Inflammatory macrophage treated with lipopolysaccharide for 4 hours (primary cell): ENCODE measurements around the gene GPR15.
A peak's percentile ranks its signal among the peaks of the same experiment; 100 is the strongest.
"Not testable (repeated sequence)": the region's sequence is repeated elsewhere in the genome, so short reads cannot be mapped to it uniquely, and the experiment has no call there.

Experiments used
- DNase-seq: peaks from one replicate; pipeline ENCODE4 v3.0.0-alpha.2; 2020

Gene GPR15

DNA sequence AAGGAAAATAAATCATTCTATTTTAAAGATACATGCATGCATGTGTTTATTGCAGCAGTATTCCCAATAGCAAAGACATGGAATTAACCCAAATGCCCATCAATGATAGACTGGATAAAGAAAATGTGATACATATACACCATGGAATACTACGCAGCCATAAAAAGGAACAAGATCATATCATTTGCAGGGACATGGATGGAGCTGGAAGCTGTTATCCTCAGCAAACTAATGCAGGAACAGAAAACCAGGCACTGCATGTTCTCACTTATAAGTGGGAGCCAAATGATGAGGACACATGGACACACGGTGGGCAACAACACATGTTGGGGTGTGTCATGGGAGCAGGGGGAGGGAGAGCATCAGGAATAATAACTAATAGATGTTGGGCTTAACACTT, 28.0 kb downstream of the GPR15 start:
- DNase-seq, result not testable (repeated sequence)

DNA sequence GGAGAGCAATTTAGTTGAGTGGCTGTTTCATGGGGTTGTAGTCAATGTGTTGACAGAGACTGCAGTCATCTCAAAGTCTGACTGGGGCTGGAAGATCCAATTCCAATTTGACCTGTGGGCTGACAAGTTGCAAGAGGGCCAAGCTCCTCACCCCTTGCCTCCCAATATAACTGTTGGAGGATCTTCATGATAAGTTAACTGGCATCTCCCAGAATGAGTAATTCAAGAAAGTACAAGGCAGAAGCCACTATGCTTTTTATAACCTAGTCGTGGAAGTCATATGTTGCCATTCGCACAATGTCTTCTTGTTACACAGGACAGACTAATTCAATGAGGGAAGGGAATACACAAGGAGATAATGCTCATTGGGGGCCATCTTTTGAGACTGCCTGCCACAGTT, 29.1 kb downstream of the GPR15 start:
- DNase-seq, result no peak

DNA sequence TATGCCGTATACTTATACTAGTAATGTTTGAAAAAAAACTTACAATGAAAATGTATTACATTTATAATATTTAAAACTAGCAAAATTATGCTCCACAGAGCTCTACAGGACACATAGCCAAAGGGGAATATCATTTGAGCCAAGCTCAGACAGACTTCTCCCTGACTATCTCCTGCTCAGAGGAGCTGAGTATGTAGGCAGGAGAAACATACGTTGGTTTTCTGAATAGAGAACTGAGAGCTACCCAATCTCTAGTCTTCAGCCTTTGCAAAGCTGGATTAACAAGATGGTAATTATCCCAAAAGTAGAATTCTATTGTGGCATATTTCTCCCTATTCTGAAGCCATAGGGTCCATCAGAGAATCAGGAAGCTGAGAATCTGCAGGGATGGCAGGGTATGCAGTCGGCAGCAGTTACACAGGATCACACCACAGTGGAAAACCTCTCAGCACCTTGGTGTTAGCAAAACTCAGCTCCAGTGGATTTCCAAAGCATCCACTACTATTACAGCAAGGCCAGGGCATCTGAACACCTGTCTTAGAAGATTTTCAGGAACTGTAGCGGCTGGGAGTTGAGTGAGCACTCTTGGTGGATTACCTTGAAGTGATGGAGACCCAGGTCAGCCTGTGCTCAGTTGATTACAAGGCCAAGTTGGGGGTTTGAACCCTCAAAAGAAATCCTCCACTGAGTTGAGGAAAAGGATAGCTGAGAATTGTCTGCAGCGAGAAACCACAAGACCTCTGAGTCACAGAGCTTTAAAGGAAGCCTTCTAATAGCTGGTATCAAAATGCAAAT, 30.1 kb downstream of the GPR15 start:
- DNase-seq, result peak; percentile 19

DNA sequence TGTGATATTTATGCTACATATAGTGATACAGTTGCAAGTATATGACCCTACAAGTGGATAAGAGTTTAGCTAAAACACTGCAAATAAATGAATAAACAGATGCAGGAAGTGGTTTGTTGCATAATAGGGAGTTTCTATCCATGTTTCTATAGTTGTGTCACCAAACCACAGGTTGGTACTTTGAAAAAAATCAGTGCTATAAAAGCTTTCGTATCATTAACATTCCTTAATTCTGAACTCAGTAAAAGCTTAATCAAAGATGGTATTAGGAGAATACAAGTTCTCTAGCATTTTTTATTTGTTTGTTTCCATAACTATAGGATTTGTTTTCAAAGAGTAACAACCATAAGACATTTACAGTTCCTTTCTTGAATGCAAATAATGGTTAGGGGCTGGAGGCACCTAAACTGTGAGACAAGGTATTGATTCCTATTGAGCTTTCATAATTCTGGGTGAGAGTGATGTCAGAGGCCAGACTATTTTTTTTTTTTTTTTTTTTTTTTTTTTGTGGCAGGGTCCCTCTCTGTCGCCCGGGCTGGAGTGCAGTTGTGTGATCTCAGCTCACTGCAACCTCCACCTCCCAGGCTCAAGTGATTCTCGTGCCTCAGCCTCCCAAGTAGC, 32.0 kb downstream of the GPR15 start:
- peak; percentile 75 for DNase-seq

GRCh38 chr3:98564282-98565005, 32.7 kb downstream of the GPR15 start:
- DNase-seq, result no peak

GRCh38 chr3:98565237-98565643, 33.5 kb downstream of the GPR15 start:
- peak; percentile 22 for DNase-seq

DNA sequence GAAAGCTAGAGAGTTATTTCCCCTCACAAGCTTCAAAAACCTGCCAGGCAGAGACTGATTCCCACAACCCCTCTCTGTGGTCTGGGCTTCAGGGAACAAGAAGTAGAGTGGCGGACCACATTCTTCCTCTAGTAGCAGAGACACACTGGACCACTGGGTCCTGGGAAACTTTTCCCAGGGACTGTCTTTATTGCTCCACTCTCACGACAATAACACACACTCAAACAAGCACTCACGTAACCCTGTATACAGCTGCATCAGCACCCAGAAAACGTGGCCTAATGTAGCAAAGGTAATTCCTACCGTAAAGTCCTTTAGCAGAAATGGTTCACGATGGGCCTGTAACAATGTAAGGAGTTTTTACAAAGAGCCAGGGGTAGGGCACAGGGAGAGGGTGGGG, 34.1 kb downstream of the GPR15 start:
- DNase-seq, result no peak

GRCh38 chr3:98567666-98568270, 36.0 kb downstream of the GPR15 start:
- no peak for DNase-seq

GRCh38 chr3:98568402-98568801, 36.6 kb downstream of the GPR15 start:
- DNase-seq, result no peak

DNA sequence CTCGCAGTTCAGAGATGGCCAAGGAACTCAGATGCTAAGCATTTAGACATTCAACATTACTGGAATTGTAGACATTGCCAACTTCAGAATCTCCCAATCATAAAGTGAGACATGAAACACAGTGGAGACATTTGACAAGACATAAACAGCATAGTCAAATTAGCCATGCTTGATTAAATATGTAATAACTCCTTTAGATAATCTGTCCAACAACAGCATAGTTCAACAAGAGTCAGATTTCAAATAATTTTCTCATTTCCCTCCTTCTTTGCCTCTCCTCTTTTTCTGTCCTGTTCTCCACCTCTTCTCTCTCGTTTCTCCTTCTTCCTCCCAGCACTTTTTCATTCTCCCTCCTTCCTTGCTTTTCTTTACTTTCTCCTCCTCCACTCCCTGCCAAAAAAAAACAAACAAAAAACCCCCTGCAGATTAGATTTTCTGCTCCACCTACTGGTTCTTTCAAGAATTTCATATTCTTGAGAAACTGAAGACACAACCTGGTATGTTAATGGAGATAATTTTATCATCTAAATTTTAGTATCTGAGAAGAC, 41.5 kb downstream of the GPR15 start:
- peak; percentile 36 for DNase-seq

DNA sequence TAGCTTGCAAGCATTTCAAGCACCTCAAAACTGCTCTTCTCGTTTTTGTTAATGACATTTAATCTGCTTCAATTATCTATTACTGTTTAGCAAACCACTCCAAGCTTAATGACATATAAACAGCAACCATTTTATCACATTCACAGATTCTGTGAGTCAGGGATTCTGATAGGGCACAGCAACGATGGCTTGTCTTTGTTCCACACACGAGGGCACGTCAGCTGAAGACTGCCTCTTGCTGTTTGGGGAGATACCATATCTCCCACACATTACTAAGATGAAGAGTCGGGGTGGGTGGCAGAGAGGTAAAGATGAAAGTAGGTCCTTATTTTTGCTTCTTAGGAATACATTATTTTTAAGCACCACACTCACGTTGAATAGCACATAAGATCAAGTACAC, 42.4 kb downstream of the GPR15 start:
- no peak for DNase-seq

DNA sequence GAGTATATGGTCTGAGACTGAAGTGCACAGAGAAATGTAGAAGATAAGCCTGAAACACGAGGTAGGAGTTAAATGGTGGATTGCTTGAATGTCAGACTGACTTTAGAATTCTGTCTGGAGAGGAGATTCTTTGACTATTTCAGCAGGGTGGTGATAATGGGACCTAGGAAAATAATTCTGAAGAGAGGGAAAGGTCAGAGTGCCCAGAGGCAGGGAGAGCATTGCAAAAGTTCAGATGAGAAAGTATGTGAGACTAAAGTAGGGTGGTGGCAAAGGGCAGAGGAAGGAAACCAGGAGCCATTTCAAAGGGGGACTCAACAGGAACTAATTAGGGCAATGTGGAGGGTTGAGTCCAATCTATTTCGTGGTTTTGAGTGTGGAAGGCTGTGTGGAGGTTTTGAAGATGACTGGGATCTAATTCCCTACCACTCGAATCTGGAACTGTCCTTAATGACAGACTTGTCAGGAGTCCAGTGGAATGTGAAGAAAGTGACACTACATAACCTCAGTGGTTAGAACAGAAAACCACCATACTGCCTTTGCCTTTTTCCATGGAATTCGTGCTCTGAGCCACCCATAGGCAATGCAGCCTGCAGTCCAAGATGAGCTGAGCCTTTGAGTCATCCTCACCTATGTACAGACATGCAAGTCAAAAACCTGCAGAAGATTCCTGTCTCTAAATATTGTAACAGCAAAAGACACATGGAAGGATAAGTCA, 45.6 kb downstream of the GPR15 start:
- no peak for DNase-seq

- DNase-seq, result no peak
Observed at GRCh38 chr3:98580401-98581386, 48.9 kb downstream of the GPR15 start.

DNA sequence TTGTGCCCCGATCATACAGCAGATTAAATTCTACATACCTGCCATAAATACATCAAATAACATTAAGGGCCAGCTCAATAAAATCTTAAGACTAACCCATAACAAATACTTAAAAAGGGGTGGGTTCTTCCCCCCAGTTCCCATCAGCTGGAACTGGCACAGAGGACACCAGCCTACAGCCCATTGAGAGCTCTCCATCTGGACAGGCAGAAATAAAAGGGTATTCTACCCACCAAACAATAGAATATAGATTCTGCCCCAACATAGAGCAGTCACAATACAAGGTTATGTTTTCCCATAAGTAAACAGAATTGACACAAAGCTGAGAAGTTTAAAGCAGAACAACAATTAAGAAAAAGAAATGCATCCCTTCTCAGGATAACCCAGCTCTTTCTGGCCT, 49.7 kb downstream of the GPR15 start:
- no peak for DNase-seq

GRCh38 chr3:98582042-98582441, 50.3 kb downstream of the GPR15 start:
- no peak for DNase-seq

DNA sequence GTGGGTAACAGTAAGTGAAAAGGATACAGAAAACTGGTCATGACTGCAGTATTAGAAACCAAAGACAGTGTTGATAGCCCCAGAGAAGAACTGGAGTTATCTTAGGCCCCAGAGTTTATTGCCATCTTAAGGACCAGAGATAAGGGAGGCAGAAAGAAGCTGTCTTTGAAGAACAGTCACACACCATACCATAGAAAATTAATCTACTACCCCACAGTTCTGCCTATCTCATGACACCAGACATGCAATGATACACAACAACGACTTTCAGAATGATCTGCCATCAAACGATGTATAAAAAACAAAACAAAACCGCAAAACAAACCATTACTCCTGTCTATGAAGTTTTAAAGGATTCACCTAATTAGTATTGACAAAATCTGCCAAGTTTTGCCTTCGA, 52.0 kb downstream of the GPR15 start:
- no peak for DNase-seq
